T47D (cell line): ENCODE results near the gene OR9G1.
A peak's percentile ranks its signal among the peaks of the same experiment; 100 is the strongest.

Experiments
- DNase-seq, 2 experiments: peaks; one replicate each; pipeline versions ENCODE4 v3.0.0 to v3.0.0-alpha.2; 2011 to 2012; ENCODE audit warnings: low read depth in 1 of 2, low spot score in 1 of 2
- JUND ChIP-seq: IDR thresholded peaks from 2 replicates; pipeline ENCODE4 v1.6.1; 2012; ENCODE audit warnings: low read depth
- in situ Hi-C: cut with HindIII; loops from 2 replicates; pipeline ENCODE4 v1.10.0; 2016; ENCODE audit warnings: low sequenced_read_pairs, low pct_unique_long_range_greater_than_20kb

The OR9G1 gene

DNA sequence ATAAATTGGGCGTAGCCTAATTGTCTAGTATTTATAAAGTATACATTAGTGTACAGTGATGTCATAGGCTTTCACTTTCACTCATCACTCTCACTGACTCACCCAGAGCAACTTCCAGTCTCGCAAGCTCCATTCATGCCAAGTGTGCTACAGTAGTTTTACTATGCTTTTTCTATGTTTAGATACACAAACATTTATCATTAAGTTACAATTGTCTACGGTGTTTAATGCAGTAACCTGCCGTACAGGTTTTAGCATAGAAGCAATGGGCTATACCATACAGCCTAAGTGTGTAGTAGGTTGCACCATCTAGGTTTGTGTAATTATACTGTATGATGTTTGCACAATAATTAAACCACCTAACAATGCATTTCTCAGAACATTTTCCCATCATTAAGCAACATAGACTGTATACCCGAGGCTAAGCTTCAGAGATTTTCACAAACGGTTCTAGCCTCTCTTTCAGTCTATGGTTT lies 17.5 kb downstream of the OR9G1 start:
- in situ Hi-C loops = no loop called here
- TF ChIP-seq JUND = no peak
- peak in 1 of 2 experiments; percentile 32 for DNase-seq

DNA sequence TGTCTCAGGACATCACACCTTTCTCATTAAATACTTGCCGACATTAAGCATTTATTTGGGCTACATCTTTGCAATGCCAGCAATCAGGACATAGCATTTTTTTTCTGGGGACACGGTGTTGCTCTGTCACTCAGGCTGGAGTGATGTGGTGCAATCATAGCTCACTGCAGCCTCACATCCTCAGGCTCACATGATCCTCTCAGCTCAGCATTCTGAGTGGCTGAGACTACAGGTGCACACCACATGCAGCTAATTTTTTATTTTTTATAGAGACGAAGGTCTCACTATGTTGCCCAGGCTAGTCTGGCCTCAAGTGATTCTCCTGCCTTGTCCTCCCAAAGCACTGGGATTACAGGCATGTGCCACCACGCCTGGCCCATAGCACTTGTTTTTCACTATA lies 21.6 kb downstream of the OR9G1 start:
- DNase-seq = no peak
- TF ChIP-seq JUND = no peak
- in situ Hi-C loops = no loop called here

DNA sequence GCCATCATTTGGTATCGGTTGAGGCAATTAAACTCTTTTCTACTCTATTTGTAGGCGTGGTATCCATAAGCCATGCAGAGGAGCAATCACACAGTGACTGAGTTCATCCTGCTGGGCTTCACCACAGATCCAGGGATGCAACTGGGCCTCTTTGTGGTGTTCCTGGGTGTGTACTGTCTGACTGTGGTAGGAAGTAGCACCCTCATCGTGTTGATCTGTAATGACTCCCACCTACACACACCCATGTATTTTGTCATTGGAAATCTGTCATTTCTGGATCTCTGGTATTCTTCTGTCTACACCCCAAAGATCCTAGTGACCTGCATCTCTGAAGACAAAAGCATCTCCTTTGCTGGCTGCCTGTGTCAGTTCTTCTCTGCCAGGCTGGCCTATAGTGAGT lies 41.2 kb downstream of the OR9G1 start:
- TF ChIP-seq JUND = no peak
- DNase-seq = no peak
- in situ Hi-C loops = no loop called here

DNA sequence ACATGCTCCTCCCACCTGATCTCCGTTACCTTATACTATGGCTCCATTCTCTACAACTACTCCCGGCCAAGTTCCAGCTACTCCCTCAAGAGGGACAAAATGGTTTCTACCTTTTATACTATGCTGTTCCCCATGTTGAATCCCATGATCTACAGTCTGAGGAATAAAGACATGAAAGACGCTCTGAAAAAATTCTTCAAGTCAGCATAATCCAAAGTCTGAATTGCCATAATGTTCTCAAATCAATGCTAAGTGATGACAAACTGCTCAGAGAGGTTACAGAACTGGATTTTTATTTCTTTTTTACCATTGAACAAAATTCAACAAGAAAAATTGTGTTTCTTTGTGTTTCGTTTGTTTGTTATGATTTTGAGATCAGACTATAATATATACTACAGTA lies 42.0 kb downstream of the OR9G1 start:
- TF ChIP-seq JUND = no peak
- DNase-seq = no peak
- in situ Hi-C loops = no loop called here

DNA sequence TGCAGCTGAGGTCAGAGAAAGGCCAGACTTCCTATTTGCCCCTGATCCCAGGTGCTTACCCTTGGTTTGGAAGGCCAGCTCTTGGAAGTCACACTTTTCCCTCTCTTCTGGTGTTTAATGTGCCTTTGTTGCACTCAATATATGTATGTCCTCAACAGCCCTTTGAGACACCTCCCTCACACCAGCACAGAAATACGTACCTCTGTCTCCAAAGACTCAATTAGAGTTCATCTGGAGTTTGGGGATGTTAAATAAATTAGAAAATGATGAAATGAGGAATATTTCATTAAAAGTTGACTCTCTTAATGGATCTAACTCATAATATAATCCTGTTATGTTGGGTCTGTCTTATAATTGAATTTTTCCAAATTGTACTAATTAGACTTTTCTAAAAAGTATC lies 49.7 kb downstream of the OR9G1 start, which contains the start of gene OR9G4:
OR9G4 (minus strand) TSS at position 101 of the 400 bp plus-strand sequence. CDS start 4,931 bp downstream, outside the sequence.
- no peak for DNase-seq
- TF ChIP-seq JUND = no peak
- in situ Hi-C loops = no loop called here

DNA sequence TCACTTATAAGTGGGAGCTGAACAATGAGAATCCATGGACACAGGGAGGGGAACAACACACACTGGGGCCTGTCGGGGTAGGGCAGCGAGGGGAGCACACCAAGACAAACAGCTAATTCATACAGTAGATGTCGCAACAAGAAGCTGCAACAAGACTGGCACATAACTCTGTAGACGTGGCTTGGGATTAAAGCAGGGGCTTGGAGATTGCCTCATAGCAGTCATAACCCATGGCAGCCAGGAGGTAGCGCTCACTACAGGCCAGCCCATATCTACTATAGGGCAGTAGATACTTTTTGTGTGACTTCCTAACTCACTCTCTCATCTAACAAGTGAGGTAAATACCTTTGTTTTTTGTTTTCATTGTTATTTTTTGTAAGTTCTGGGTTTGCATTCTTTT lies 51.3 kb downstream of the OR9G1 start:
- no peak for DNase-seq
- in situ Hi-C loops = no loop called here

DNA sequence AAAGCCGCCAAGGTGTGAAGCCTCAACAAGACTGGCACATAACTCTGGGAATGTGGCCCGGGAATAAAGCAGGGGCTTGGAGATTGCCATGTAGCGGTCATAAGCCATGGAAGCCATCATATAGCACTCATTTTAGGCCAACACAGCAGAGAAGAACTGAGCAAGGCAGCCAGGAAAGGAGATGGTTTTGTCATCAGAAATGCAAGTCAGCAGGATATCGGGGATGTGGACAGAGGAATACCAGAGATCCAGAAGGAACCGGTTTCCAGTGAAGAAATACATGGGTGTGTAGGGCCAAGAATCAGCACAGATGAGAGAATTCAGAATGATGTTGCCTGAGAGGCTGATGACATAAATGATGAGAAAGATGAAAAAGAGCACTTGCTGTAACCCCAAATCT lies 52.6 kb downstream of the OR9G1 start:
- in situ Hi-C loops = no loop called here
- DNase-seq = no peak
- no peak for TF ChIP-seq JUND

More for the DNA sequence above, 51.3 kb downstream of the OR9G1 start:
- no peak for TF ChIP-seq JUND
